ENCODE measurements around the gene TMTC2.

GRCh38 chr12:82723891-82724290 lies 37.2 kb downstream of the TMTC2 start:
- TF ChIP-seq CTCF (IDR thresholded peaks at IDR 0.05): no peak
- no peak for TF ChIP-seq POLR2A (IDR thresholded peaks at IDR 0.05)

Measured in tibial nerve (tissue), 3 donors.